NK-92 treated with Interleukin-12 subunit alpha and Interleukin-12 subunit beta, amount 100 ng/mL, for 24 hours (cell line): ENCODE measurements around the gene KCNJ11.
"Not testable (repeated sequence)": the region's sequence is repeated elsewhere in the genome, so short reads cannot be mapped to it uniquely, and the experiment has no call there.

Experiments used
- DNase-seq: peaks from one replicate; lab custom pipeline; 2025; lab: John Stamatoyannopoulos, UW

Gene KCNJ11

GRCh38 chr11:17388609-17389210 is at the start of gene KCNJ11:
Gene KCNJ11, minus strand, starts transcription at chr11:17388659. Its CDS starts 568 bp downstream, at chr11:17388091.
- DNase-seq, result no peak

- no peak for DNase-seq
Observed at GRCh38 chr11:17437366-17437765, 48.9 kb upstream of the KCNJ11 start.

- DNase-seq, result no peak
Observed at GRCh38 chr11:17434108-17434507, 45.6 kb upstream of the KCNJ11 start.

GRCh38 chr11:17432002-17432401 is 43.5 kb upstream of the KCNJ11 start:
- DNase-seq, result no peak

- no peak for DNase-seq
Observed at GRCh38 chr11:17431139-17431538, 42.7 kb upstream of the KCNJ11 start.

GRCh38 chr11:17430616-17431015 is 42.2 kb upstream of the KCNJ11 start:
- no peak for DNase-seq

GRCh38 chr11:17428925-17429324 is 40.5 kb upstream of the KCNJ11 start:
- DNase-seq, result no peak

GRCh38 chr11:17428261-17428660 is 39.8 kb upstream of the KCNJ11 start:
- no peak for DNase-seq

GRCh38 chr11:17426233-17426632 is 37.8 kb upstream of the KCNJ11 start:
- not testable (repeated sequence) for DNase-seq

- DNase-seq, result no peak
Observed at GRCh38 chr11:17423533-17424310, 35.3 kb upstream of the KCNJ11 start.

GRCh38 chr11:17421781-17422180 is 33.3 kb upstream of the KCNJ11 start:
- no peak for DNase-seq

GRCh38 chr11:17418444-17419081 is 30.1 kb upstream of the KCNJ11 start:
- DNase-seq, result no peak

- no peak for DNase-seq
Observed at GRCh38 chr11:17416492-17416891, 28.0 kb upstream of the KCNJ11 start.

- no peak for DNase-seq
Observed at GRCh38 chr11:17415523-17416104, 27.2 kb upstream of the KCNJ11 start.

GRCh38 chr11:17414992-17415391 is 26.5 kb upstream of the KCNJ11 start:
- no peak for DNase-seq

GRCh38 chr11:17414317-17414737 is 25.9 kb upstream of the KCNJ11 start:
- DNase-seq, result no peak

- no peak for DNase-seq
Observed at GRCh38 chr11:17413414-17414316, 25.2 kb upstream of the KCNJ11 start.

GRCh38 chr11:17412488-17413180 is 24.2 kb upstream of the KCNJ11 start:
- DNase-seq, result no peak

GRCh38 chr11:17411418-17411817 is 23.0 kb upstream of the KCNJ11 start:
- DNase-seq, result no peak

GRCh38 chr11:17410606-17411379 is 22.3 kb upstream of the KCNJ11 start:
- no peak for DNase-seq
